Caco-2 (cell line): ENCODE results near the gene GPR63. TPM values are rescaled to one million over a fixed set of nuclear protein-coding genes. Genes with fewer than 3 reads are reported as not detected.

Source experiments
- BruUV-seq: library from RNA; stranded (reverse); fragments of 400-500 nt; replicated peaks from 2 replicates; lab custom pipeline; 2021; lab: Mats Ljungman, UMichigan
- CTCF ChIA-PET: fragments of 300-600 bp; sonication (Branson Sonifier 250); formaldehyde crosslinking; loops from one replicate; lab custom pipeline; 2022; ENCODE audit warnings: antibody characterized with exemption; lab: Charles Lee
- POLR2A ChIA-PET: fragments of 300-600 bp; sonication (Branson Sonifier 250); formaldehyde crosslinking; loops from one replicate; lab custom pipeline; 2022; ENCODE audit warnings: antibody characterized with exemption; lab: Charles Lee
- DNase-seq, 2 experiments: peaks; one replicate each; pipeline versions ENCODE4 v3.0.0 to v3.0.0-alpha.2; 2020 to 2022
- H3K27me3 ChIP-seq: replicated peaks from 2 replicates; pipeline ENCODE4 v1.6.0; 2011; ENCODE audit warnings: low read length; ENCODE audit not compliant: control insufficient read depth, insufficient read depth
- H3K36me3 ChIP-seq: 2 replicates; pipeline ENCODE4 v1.5.1; 2011; ENCODE audit warnings: low read length; ENCODE audit not compliant: control insufficient read depth, insufficient read depth
- H3K4me1 ChIP-seq: fragments of 250-450 bp; sonication (Bioruptor Pico); 2 replicates; pipeline ENCODE4 v1.5.1; 2020; ENCODE audit warnings: mild to moderate bottlenecking
- H3K4me3 ChIP-seq: 2 replicates; pipeline ENCODE4 v1.5.1; 2011; ENCODE audit warnings: low read depth, mild to moderate bottlenecking, control low read depth, low read length
- H3K9me3 ChIP-seq: fragments of 250-450 bp; sonication (Bioruptor Pico); 2 replicates; pipeline ENCODE4 v1.5.1; 2020; ENCODE audit warnings: mild to moderate bottlenecking, moderate library complexity
- H3K27ac Mint-ChIP-seq: one replicate; pipeline ENCODE4 v1.8.0; 2022; ENCODE audit warnings: mixed read lengths; ENCODE audit not compliant: unreplicated experiment
- H3K27me3 Mint-ChIP-seq: one replicate; pipeline ENCODE4 v1.8.0; 2022; ENCODE audit warnings: mixed read lengths; ENCODE audit not compliant: insufficient read depth, unreplicated experiment
- H3K36me3 Mint-ChIP-seq: one replicate; pipeline ENCODE4 v1.8.0; 2022; ENCODE audit warnings: mild to moderate bottlenecking, mixed read lengths; ENCODE audit not compliant: insufficient read depth, unreplicated experiment
- H3K4me1 Mint-ChIP-seq: one replicate; pipeline ENCODE4 v1.8.0; 2022; ENCODE audit warnings: low read depth, mixed read lengths; ENCODE audit not compliant: unreplicated experiment
- H3K4me3 Mint-ChIP-seq: one replicate; pipeline ENCODE4 v1.8.0; 2022; ENCODE audit warnings: mild to moderate bottlenecking, moderate library complexity, mixed read lengths; ENCODE audit not compliant: unreplicated experiment
- H3K9me3 Mint-ChIP-seq: one replicate; pipeline ENCODE4 v1.8.0; 2022; ENCODE audit warnings: mixed read lengths; ENCODE audit not compliant: unreplicated experiment
- intact Hi-C: fragments of 100-400 bp; cut with micrococcal nuclease; formaldehyde crosslinking; loops from one replicate; pipeline ENCODE4 v1.10.0; 2022; ENCODE audit not compliant: unreplicated experiment
- total RNA-seq: library from RNA; stranded (reverse); gene quantifications from 2 replicates; pipeline ENCODE4 v1.2.3, GENCODE V29; 2022
- TF ChIP-seq, protein P1 (sequence below), 2 experiments: fragments of 200-600 bp in 1 of 2; IDR thresholded peaks; 1 replicate in 1 of 2; 2 replicates in 1 of 2; pipeline versions ENCODE4 v1.5.1 to v1.8.0; 2011 to 2022; ENCODE audit warnings: antibody characterized with exemption in 1 of 2, control low read depth in 1 of 2, inconsistent platforms in 1 of 2, low read depth in 1 of 2, low read length in 1 of 2, mild to moderate bottlenecking in 1 of 2, moderate library complexity in 1 of 2; ENCODE audit not compliant: insufficient read depth in 1 of 2, severe bottlenecking in 1 of 2, unreplicated experiment in 1 of 2

Gene GPR63
- total RNA-seq, 1 experiment from 2014 or later = 0.11 TPM

DNA sequence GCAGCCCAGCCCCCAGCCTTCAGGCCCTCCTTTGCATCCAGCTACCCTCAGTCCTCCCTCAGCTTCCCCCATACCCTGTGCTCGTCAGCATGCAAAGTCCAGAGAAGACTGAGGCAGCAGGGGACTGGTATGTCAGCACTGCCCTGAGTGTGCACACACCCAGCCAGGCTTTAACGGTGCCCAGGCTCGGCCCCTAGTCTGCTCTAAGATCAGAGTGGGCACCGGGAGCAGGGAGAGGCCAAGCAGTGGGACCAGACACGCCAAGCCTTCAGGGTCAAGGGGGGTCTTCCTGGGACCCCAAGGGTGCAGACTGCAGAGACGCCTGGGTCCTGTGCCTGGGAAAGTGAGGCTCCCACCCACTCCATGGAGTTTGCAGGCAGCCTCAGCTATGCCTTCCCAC is 74.7 kb downstream of the GPR63 start:
- TF ChIP-seq, protein P1, sequence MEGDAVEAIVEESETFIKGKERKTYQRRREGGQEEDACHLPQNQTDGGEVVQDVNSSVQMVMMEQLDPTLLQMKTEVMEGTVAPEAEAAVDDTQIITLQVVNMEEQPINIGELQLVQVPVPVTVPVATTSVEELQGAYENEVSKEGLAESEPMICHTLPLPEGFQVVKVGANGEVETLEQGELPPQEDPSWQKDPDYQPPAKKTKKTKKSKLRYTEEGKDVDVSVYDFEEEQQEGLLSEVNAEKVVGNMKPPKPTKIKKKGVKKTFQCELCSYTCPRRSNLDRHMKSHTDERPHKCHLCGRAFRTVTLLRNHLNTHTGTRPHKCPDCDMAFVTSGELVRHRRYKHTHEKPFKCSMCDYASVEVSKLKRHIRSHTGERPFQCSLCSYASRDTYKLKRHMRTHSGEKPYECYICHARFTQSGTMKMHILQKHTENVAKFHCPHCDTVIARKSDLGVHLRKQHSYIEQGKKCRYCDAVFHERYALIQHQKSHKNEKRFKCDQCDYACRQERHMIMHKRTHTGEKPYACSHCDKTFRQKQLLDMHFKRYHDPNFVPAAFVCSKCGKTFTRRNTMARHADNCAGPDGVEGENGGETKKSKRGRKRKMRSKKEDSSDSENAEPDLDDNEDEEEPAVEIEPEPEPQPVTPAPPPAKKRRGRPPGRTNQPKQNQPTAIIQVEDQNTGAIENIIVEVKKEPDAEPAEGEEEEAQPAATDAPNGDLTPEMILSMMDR (IDR thresholded peaks at IDR 0.05; ENCODE audit: insufficient read depth in 1 of 2, low read depth in 1 of 2, low read length in 1 of 2, severe bottlenecking in 1 of 2, unreplicated experiment in 1 of 2) = no peak
- CTCF ChIA-PET = no interaction called here
- no TSS peak for BruUV-seq

DNA sequence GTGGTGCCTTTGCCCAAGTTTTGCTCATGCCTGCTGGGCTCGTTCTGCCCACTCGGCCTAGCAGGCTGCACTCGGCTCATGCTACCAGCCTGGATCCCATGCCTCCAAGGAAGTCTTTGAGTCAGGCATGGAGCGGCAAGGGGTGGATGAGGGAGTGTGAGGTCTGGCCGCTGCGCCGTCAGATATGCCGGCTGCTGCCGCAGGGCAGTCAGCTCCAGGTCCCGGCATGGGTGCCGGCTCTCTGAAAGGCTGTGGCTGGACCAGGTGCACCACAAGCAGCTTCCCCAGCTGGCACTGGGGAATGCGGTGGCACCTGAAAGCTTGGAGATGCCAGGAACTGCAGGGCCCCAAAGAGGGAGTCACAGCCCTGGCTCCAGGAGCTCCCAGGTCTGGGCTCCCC is 75.5 kb downstream of the GPR63 start:
- H3K4me3 ChIP-seq = no peak overlapping the region
- no peak overlapping the region for H3K4me3 Mint-ChIP-seq
- H3K4me1 Mint-ChIP-seq = no peaks in the 10 kb centered on the region
- BruUV-seq = no TSS peak
- H3K27me3 ChIP-seq = no peaks in the 10 kb centered on the region
- DNase-seq = no peak
- no peak overlapping the region for H3K27ac Mint-ChIP-seq
- TF ChIP-seq, protein P1 (IDR thresholded peaks at IDR 0.05; ENCODE audit: insufficient read depth in 1 of 2, low read depth in 1 of 2, low read length in 1 of 2, severe bottlenecking in 1 of 2, unreplicated experiment in 1 of 2) = no peak
- no peaks in the 10 kb centered on the region for H3K4me1 ChIP-seq
- no peaks in the 10 kb centered on the region for H3K9me3 ChIP-seq
- intact Hi-C loops = no loop called here
- H3K27me3 Mint-ChIP-seq = peaks cover 8% of the 10 kb centered on the region
- H3K36me3 Mint-ChIP-seq = no peaks in the 10 kb centered on the region
- H3K36me3 ChIP-seq = no peaks in the 10 kb centered on the region
- no peaks in the 10 kb centered on the region for H3K9me3 Mint-ChIP-seq
- CTCF ChIA-PET = interaction anchor here (0.7 kb wide), 1 partner anchor 14 kb away, joined by 5 read pairs; no protein-coding TSS in a partner anchor
- POLR2A ChIA-PET = no interaction called here

More for the DNA sequence above, 74.7 kb downstream of the GPR63 start:
- Mint-ChIP-seq H3K36me3 (no peaks in the 10 kb centered on the region), H3K9me3 (no peaks in the 10 kb centered on the region), H3K27me3 (peaks cover 6% of the 10 kb centered on the region), H3K4me1 (no peaks in the 10 kb centered on the region), H3K27ac (no peak overlapping the region), H3K4me3 (no peak overlapping the region)
- Histone ChIP-seq H3K4me3 (no peak overlapping the region), H3K27me3 (no peaks in the 10 kb centered on the region), H3K36me3 (no peaks in the 10 kb centered on the region), H3K9me3 (no peaks in the 10 kb centered on the region), H3K4me1 (no peaks in the 10 kb centered on the region)
- intact Hi-C loops = no loop called here
- DNase-seq = no peak
- POLR2A ChIA-PET = no interaction called here

DNA sequence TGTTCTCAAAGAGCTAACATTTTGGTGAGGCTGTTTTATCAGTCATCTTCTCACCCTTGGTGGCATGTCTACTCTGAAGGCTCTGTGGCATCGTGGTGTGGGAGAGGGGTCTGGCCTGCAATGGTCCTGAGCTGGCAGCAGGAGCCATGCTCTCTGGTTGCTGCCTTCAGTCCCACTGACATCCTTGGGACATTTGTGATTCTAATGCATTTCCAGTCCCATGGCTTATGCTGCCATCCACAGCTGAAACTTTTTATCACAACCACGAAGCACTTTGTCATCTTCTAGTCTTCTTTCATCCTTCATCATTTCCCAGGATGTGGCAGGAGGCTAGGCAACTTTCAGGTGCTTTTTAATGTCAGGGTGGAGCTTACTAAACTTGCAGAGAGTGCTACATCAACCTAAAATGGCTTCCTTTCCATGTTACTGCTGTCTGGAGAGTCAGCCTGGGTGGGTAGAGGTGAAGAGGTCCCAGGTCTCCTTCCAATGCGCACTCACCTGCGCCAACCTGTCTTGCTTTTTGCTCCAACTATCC is 77.1 kb downstream of the GPR63 start:
- no peaks in the 10 kb centered on the region for H3K4me1 Mint-ChIP-seq
- Histone ChIP-seq H3K9me3 (no peaks in the 10 kb centered on the region), H3K27me3 (no peaks in the 10 kb centered on the region), H3K4me3 (no peak overlapping the region), H3K4me1 (no peaks in the 10 kb centered on the region), H3K36me3 (no peaks in the 10 kb centered on the region)
- TF ChIP-seq, protein P1 (IDR thresholded peaks at IDR 0.05; ENCODE audit: insufficient read depth in 1 of 2, low read depth in 1 of 2, low read length in 1 of 2, severe bottlenecking in 1 of 2, unreplicated experiment in 1 of 2) = no peak
- H3K27ac Mint-ChIP-seq = no peak overlapping the region
- no TSS peak for BruUV-seq
- POLR2A ChIA-PET = no interaction called here
- DNase-seq = no peak
- intact Hi-C loops = loop anchor here (1.0 kb wide), 1 partner anchor 134 kb away; no protein-coding TSS in a partner anchor
- H3K9me3 Mint-ChIP-seq = no peaks in the 10 kb centered on the region
- no peak overlapping the region for H3K4me3 Mint-ChIP-seq
- H3K27me3 Mint-ChIP-seq = peaks cover 11% of the 10 kb centered on the region
- H3K36me3 Mint-ChIP-seq = no peaks in the 10 kb centered on the region
- CTCF ChIA-PET = no interaction called here
